ENCODE measurements around the gene PPP1R14B.

DNA sequence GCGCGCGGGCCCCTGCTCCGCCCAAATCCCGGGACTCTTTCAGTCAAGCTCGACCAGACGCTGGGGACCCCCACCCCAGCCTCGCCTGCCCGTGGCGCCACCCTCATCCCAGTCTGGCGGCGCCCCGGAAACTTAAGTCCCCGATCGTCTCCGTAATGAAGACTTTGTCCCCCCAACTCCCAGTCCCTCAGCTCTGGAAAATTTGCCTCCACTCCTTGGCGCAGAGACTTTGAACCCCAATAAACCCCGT is 4.9 kb upstream of the PPP1R14B start:
- TF ChIP-seq EZH2 (IDR thresholded peaks at IDR 0.05; ENCODE audit: insufficient read depth, poor library complexity, severe bottlenecking) (no peak), EZH2phosphoT487 (IDR thresholded peaks at IDR 0.05; ENCODE audit: insufficient read depth, low read depth) (no peak)

Data from GM23248 (cell line).